DMS153 treated with DMSO at 0.1 percent for 48 hours (cell line): Measurements from ENCODE around the gene BTF3.
"Not testable (repeated sequence)": the region's sequence is repeated elsewhere in the genome, so short reads cannot be mapped to it uniquely, and the experiment has no call there.

Experiments used
- DNase-seq: peaks from one replicate; lab custom pipeline; 2025; ENCODE audit not compliant: unreplicated experiment; lab: John Stamatoyannopoulos, UW

The BTF3 gene

DNA sequence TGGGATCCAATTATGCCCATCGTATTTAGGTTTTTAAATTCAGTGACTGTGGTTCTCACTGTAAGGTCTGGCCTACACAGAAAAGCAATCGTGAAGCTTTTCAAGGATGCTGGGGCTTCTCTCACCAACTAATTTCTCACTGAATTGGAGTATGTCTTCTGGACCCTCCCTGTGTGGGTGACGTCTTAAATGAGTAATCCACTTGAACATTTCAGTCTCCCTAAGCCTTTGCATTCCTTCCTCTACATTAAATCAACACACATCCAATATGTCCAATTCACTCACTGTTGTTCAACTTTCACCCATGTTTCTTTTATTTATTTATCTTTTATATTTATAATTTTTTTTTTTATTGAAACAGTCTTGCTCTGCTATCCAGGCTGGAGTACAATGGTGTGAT is 12.5 kb upstream of the BTF3 start:
- no peak for DNase-seq

DNA sequence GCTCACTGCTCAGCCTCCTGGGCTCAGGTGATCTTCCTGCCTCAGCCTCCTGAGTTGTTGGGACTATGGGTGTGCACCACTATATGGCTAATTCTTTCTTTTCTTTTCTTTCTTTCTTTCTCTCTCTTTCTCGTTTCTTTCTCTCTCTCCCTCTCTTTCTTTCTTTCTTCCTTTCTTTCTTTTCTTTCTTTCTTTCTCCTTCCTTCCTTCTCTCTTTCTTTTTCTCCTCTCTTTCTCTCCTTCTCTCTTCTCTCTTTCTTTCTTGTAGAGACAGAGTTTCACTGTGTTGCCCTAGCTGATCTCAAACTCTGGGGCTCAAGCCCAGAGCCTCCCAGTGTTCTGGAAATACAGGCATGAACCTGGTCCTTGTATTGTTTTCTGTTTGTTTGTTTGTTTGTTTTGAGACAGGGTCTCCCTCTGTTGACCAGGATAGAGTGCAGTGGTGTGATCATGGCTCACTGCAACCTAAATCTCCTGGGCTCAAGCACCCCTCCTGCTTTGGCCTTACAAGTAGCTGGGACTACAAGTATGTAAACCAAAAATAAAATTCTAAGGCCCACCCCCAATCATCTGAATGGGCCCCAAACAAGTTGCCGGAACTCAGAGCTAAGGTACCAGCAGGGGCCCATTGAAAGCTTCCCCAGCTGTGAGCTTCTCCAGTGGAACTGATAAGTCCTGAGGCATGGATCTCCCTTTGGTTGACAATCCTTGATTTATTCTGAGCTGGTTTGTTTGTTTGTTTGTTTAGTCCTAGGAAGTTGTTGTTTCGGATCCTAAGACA is 11.9 kb upstream of the BTF3 start:
- no peak for DNase-seq

DNA sequence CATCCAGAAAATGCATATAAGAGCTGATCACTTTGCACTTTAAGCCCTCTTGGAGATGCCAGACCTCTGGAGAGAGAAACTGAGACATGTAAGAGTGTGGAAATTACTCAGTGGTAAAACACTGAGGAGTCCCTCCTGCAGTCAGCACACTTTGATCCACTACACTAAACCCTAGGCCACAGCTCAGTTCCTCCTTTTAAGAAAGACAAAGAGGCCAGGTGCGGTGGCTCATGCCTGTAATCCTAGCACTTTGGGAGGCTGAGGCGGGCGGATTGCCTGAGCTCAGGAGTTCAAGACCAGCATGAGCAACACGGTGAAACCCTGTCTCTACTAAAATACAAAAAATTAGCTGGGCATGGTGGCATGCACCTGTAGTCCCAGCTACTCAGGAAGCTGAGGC is 11.0 kb upstream of the BTF3 start:
- DNase-seq, result not testable (repeated sequence)

DNA sequence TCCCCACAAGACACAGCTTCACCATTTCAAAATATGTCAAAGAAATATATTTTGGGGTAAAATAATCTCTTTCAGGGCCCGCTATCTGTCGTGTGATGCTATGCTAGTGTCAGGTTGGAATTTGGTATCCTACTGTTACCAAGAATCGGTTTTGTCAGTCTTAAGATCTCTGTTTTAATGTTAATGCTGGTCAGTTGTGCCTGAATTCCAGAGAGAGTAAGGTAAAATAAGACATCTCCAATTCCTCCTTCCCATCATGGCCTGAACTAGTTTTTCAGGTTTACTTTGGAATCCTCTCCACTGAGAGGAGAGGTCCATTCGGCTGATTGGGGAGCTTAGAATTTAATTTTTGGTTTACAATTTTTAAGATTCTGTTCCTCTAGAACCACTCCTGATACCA is 10.4 kb upstream of the BTF3 start:
- DNase-seq, result no peak

DNA sequence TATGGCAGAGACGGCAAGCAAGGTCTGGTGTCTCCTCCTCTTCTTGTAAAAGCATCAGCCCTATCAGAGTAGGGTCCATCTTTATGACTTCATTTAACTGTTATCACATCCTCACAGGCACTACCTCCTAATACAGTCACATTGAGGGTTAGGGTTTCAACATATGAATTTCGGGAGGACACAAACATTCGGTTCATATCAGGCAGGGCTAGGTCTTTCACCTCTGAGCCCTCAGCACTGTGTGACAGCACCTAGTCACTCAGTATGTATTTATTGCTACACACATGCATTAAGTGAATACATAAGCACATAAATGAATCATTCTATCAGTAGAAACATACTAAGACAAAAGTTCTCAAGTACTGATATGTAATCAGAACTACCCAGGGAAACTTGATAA is 9.4 kb upstream of the BTF3 start:
- no peak for DNase-seq

DNA sequence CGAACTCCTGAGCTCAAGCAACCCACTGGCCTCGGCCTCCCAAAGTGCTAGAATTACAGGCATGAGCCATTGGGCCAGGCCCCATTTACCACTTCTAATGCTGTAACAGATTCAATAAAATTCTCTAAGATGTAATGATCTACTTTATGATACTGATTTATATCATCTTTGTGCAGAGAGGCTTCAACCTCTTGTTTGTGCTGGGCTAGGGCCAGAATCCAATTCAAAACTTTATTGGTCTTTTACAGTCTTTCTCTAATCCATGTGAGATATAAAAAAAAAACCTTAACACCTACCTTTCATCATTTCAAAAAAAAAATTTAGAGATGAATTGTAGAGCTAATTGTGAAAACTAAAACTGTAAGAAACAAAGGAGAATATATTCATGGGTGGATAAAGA is 8.2 kb upstream of the BTF3 start:
- no peak for DNase-seq

DNA sequence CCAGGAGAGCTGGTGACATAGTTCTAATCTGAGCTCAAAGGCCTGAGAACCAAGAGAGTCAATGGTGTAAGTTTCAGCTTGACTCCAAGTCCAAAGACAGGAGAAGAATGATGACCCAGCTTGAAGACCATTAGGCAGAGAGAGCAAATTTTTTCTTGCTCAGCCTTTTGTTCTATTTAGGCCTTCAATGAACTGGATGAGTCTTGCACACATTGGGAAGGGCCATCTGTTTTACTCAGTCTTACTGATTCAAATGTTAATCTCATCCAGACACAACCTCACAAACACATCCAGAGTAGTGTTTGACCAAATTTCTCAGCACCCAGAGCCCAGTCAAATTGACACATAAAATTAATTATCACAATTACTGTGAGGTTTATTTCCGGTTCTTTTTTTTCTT is 7.1 kb upstream of the BTF3 start:
- no peak for DNase-seq

DNA sequence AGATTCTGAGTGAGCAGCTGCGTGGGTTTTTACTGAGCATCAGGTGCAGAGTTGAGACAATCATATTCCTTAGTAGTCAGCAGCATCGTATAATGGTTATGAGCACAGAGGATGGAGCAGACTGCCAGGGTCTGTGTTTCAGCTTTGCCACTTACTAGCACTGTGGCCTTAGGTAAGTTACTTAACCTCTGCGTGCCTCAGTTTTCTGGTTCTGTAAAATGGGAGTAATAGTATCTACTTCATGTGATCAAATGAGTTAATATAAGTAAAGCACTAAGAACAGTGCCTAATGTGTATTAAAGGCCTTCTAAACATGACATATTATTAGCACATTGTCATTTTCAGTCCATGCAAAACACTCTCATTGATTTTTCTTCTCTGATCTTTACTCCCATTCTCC is 4.8 kb upstream of the BTF3 start:
- DNase-seq, result no peak

DNA sequence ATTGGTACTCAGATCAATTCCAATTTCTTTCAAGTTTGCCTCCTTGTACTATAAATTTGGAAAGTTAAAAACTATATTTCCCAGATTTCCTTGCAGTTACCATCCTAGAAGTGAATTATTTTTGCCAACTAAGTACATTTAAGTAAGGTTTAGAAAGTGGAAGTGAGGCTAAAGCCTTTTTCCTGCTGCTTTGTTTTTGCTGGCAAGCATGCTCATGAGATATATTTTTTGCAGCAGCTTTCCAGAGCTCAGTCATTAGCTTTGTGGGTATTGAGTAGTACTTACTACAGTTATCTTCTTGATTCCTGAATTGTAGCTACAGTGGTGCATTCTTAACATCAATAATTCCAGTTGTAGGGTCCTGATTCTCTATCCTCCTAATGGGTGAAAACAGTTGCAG is 3.5 kb upstream of the BTF3 start:
- no peak for DNase-seq

DNA sequence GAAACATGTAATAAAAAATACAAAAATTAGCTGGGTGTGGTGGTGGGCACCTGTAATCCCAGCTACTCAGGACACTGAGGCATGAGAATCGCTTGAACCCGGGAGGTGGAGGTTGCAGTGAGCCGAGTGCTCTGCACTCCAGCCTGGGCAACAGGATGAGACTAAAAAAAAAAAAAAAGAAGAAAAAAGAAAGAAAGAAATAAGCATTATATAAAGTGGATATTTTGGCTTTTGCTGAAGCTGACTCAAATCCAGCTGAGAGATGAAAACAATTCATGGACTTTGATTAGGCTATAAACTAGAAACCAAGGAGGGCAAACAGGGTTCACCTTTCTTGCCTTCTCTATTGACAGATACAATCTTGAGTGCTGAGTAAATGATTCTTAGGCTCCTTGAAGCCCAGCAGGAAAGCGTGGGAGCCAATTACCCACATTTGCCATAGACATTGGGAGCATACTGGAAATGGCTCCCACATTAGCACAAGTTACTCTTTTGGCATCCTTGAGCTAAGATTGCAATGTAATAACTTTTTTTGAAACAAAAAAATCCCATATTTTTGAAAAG is 2.4 kb upstream of the BTF3 start:
- DNase-seq, result no peak

DNA sequence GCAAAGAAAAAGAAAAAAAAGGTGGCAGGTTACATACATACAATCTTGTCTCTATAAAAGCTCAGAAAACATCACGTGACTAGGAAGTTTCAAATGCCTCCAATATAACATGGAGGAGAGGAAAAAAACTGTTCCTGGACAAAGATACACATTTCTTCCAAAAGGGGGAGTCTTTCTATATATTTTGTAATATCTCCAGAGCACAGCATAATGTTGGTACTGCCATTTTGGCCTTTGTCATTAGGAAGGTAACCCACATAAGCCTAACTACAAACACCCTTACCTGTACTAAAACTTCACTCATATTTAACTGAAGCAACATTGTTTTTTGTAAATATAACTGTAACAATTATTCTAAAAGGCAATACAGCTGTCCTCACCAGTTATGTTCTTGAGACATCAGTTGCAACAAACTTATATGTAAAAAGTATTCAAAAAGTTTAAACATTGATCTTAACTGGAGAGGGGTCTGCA is 1.2 kb upstream of the BTF3 start:
- peak; percentile 28 for DNase-seq

DNA sequence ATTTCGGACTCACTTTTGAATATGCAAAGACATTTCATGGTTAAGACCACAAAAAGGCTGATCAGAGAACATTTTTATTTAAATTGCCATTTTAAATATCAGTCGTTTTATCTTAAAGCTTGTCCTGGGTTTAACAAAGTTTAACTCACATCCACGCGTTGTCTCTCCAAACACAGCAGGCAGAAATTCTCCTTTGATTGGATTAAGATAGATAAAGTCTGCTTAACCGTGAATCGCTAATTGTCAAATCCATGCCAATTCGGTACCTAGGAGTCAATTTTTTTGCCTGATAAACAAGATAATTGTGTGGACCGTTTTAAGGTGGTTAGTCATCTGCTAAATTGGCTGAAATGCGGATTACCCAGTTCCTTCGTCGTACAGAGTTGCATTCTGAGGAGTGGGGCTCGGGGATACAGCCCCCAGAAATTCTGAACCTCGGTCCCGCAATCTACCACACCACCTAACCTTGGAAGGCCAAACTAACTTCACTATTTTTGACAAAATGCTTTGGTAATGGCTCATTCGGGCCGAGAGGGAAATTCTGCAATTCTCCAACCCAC is 665 bp upstream of the BTF3 start:
- DNase-seq, result peak; percentile 16

DNA sequence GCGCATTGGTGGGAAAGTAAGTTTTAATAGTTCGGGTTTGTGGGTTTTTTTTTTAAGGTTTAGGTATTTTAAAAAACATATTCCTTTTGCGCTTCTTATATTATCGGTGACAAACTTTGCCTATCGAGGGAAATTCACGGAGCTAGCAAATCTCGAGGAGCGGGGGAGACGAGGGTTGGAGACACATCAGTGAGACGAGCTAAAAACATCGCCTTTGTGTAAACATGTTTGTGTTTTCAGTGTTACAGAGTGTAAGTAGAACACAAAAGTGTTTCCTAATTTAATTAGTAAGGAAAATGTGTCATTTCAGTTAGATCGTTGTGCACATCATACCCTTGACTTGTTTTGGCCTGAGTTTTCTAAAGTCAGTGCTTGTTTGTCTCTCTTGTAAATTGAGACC is 945 bp downstream of the BTF3 start:
- no peak for DNase-seq

DNA sequence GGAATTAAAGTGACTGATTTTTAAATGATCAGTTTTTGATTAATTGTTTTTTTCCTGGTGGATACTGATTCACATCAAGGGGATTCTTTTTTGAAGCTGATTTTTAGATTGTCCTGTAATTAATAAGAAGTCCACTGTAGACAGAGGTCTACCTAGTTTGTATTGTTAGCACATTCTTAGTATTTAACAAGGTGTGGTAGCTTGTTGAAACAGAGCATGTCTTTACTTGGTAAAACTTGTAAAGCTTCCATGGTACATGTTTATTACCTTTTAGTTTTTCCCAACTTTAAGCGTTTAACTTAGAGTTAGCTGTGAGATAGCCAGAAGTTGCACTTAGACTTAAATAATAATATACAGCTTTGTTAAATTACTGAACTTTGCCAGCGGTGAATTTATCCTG is 1.5 kb downstream of the BTF3 start:
- no peak for DNase-seq

DNA sequence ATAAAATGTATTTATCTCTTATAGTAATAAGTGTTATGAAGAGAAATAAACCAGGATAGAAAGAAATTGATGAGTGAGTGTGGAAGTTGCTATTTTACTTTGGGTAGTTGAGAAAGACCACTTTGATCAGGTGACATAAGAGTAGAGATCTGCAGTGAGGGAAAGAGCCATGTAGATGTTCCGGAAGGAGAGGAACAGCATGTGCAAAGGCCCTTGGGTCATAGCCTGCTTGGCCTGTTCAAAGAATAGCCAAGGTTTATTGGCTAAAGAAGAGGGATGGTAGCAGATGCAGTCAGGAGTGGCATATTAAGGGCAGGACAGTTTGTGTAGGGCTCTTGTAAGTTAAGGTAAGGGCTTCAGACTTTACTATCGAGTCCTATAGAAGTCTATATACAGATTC is 3.2 kb downstream of the BTF3 start:
- no peak for DNase-seq

DNA sequence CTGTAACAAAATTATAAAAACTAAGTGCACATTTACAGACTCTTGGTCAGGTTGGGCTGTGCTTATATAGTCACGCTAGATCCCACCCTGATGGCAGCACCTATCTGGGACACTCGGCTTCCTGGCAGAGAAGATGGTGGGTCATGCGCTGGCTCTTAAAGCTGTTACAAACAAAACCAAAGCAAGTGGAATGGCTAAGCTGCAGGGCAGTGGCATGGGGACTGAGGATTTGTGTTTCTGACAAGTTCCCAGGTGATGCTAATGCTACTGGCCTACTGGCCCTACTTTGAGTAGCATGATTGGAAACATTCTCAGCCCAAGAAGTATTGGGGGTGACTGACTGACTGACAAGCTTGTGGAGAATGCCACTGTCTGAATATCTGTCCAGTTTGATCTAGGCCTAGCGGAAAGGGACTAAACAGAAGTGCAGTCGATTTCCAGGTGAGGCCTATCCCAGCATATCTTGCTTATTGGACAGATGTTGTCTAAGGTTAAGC is 8.3 kb downstream of the BTF3 start:
- no peak for DNase-seq

DNA sequence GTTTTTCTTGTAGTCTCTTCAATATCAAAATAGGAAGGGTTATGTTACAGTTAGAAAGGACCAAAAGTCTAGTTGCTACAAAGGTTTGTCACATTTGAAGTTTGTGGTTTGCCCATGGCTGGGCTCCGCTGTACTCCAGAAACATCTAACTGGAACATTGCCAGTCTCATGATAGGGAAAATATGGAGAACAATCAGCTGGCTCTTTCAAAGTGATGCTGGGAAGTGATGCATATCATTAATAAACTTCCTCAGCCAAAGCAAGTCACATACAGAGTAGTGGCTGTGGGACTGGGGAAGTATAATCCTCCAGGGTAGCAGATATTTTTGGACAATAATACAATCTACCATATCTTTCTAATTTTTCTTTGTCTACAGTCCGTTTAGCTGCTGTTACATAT is 8.8 kb downstream of the BTF3 start:
- DNase-seq, result no peak

DNA sequence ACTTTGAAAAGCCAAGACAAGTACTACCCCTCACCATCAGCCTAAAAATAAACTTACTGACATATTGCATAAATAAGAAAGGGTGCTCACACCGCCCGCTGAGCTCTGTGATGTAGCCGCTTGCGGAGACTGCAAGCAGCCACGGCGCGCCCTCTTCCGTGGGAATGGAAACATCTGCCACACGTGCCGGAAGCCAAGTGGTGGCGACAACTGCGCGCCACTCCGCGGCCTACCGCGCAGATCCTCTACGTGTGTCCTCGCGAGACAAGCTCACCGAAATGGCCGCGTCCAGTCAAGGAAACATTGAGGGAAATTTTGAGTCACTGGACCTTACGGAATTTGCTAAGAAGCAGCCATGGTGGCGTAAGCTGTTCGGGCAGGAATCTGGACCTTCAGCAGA is 10.3 kb downstream of the BTF3 start:
- DNase-seq, result not testable (repeated sequence)

DNA sequence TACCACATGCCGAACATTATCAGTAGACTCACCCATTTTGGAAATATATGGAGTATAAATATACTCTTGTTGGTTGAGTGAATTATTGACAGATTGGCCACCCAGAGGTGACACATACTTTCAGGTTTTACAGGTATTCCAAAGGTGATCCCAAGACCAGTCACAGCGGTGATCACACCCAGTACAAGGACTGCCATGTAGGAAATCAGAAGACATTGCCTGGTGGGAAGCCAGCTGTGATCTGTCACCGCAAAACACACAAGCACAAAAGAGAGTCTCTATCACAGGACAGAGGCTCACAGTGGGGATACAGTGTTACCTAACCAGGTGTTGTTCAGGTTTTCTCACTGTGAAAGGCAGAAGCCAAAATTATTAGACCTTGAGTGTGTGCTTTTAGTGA is 15.8 kb downstream of the BTF3 start:
- peak; percentile 31 for DNase-seq

DNA sequence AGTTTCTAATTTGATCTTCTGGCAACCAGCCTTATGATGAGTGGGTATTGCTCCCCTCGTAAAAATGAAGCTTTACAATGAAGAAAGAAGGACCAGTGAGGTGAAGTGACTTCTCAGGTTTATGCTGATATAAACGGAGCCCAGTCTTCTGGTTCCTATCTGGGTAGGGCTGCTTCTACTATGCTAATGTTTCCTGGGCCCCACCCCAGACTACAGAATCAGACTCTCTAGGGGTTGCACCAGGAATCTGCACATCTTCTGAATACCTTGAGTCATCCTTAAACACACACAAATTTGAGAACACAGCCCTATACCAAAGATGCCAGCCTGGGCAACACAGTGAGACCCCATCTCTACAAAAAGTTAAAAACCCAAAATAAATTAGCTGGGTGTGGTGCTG is 16.2 kb downstream of the BTF3 start:
- no peak for DNase-seq

DNA sequence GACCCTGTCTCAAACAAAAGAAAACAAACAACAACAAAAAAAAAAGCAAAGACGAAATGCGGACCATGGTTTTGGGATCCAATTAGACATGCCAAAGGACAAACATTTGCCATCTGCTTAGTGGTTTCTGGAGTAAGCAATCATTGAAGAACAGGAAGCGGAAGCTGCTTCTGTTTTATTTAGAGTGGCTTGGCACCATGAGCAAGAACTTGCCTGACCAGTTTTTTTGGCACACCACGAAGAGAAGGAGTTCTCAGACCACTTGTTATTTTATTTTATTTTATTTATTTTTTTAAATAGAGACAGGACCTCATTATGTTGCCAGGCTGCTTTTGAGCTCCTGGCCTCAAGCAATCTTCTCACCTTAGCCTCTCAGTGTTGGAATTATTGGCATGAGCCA is 17.0 kb downstream of the BTF3 start:
- peak; percentile 72 for DNase-seq

DNA sequence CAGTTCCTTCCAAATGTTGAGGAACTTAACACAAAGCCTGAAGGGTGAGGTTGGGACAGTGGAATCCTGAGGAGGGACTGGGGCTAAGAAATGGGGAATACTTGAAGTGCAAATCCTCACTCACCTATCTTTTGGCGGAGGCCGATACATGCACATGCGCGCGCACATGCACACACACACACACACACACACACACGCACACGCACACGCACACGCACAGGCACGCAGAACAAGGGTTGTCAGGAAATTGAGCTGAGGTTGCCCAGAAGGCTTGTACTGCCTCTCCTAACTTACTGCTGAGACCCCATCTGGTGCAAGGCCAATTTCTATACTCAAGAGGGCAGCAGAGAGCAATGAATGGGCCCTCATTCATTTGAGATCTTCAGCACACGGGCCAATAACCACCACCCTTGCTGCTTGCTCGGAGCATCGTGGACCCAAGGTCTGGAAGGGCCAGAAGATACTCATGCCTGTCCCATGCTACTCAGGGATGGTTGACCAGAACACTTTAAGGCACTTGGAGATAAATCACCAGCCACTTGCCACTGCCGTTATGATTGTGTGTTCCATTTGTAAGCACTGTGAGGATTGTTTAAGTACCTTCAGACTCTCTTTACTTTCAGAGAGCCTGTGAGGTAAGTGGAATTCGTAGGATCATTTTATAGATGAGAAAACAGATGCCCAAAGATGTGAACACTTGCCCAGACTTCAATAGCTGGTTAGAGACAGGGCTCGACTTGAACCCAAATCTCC is 21.5 kb downstream of the BTF3 start:
- peak; percentile 30 for DNase-seq
